GM12878 (cell line): Measurements from ENCODE around the gene FADS1. TPM values are rescaled to one million over a fixed set of nuclear protein-coding genes. Genes with fewer than 3 reads are reported as not detected.
A peak's percentile ranks its signal among the peaks of the same experiment; 100 is the strongest.

ENCODE experiments used
- CTCF ChIP-seq, 3 experiments: IDR thresholded peaks in 2 of 3; conservative IDR thresholded peaks in 1 of 3; 2 replicates each; pipeline ENCODE4 v1.5.1; 2011; ENCODE audit warnings: low read depth in 3 of 3, low read length in 3 of 3, mild to moderate bottlenecking in 3 of 3, control low read depth in 2 of 3, moderate library complexity in 2 of 3, inconsistent platforms in 1 of 3, mixed read lengths in 1 of 3; ENCODE audit not compliant: control insufficient read depth in 2 of 3, insufficient read depth in 1 of 3; ENCODE audit errors: extremely low read depth in 1 of 3
- FOS ChIP-seq: IDR thresholded peaks from 3 replicates; pipeline ENCODE4 v1.6.1; 2011; ENCODE audit warnings: borderline replicate concordance; ENCODE audit not compliant: insufficient read length; ENCODE audit errors: extremely low read depth
- IRF5 ChIP-seq: fragments of 450-650 bp; IDR thresholded peaks from 2 replicates; pipeline ENCODE4 v1.6.1; 2017; ENCODE audit warnings: borderline replicate concordance
- NR2F1 ChIP-seq: fragments of 450-650 bp; conservative IDR thresholded peaks from 2 replicates; pipeline ENCODE4 v1.6.1; 2017; ENCODE audit warnings: mild to moderate bottlenecking
- SMARCA5 ChIP-seq: fragments of 450-650 bp; IDR thresholded peaks from 2 replicates; pipeline ENCODE4 v1.6.1; 2017; ENCODE audit warnings: mild to moderate bottlenecking
- TAF1 ChIP-seq: IDR thresholded peaks from 2 replicates; pipeline ENCODE4 v1.6.1; 2011; ENCODE audit warnings: mild to moderate bottlenecking, low read depth, low read length, borderline replicate concordance
- USF2 ChIP-seq: IDR thresholded peaks from 2 replicates; pipeline ENCODE4 v1.6.1; 2011; ENCODE audit warnings: low read depth, low read length, improper control_type of control experiment, borderline replicate concordance
- YBX1 ChIP-seq: fragments of 450-650 bp; IDR thresholded peaks from 2 replicates; pipeline ENCODE4 v1.6.1; 2016; ENCODE audit warnings: antibody characterized with exemption
- ZBTB11 ChIP-seq: fragments of 450-650 bp; formaldehyde crosslinking; IDR thresholded peaks from 2 replicates; pipeline ENCODE4 v1.5.0; 2022; ENCODE audit warnings: mild to moderate bottlenecking, missing genetic modification characterization
- ZNF592 ChIP-seq: fragments of 450-650 bp; IDR thresholded peaks from 2 replicates; pipeline ENCODE4 v1.6.1; 2017; ENCODE audit warnings: mild to moderate bottlenecking, moderate library complexity
- ZNF622 ChIP-seq: fragments of 450-650 bp; IDR thresholded peaks from 2 replicates; pipeline ENCODE4 v1.6.1; 2017; ENCODE audit warnings: mild to moderate bottlenecking, inconsistent platforms
- polyA plus RNA-seq, 11 experiments: library from polyadenylated mRNA; depleted of rRNA in 4 of 11; unstranded in 6 of 11; stranded (reverse) in 5 of 11; fragments of >200 nt; fragmentation: Nextera tagmentation in 4 of 11; fragmentation: Illumina TruSeq in 1 of 11; extraction: Ambion mirVana in 4 of 11; extraction: Trizol in 1 of 11; gene quantifications; 1 replicate in 1 of 11; 2 replicates in 10 of 11; pipeline versions ENCODE4 v1.2.1 to v1.2.3, GENCODE V29; 2011 to 2016; ENCODE audit warnings: inconsistent platforms in 2 of 11, missing spikeins in 2 of 11, low read depth in 1 of 11
- total RNA-seq, 4 experiments: library from RNA; depleted of rRNA in 3 of 4; stranded (reverse); fragments of >200 nt in 3 of 4; fragmentation: Illumina TruSeq in 1 of 4; extraction: Trizol in 1 of 4; gene quantifications; 2 replicates each; pipeline versions ENCODE4 v1.2.1 to v1.2.3, GENCODE V29; 2013 to 2021
- TF ChIP-seq, protein P1 (sequence below): IDR thresholded peaks from 2 replicates; pipeline ENCODE4 v1.6.1; 2012; ENCODE audit warnings: low read depth, low read length, improper control_type of control experiment
- TF ChIP-seq, protein P2 (sequence below): IDR thresholded peaks from 2 replicates; pipeline ENCODE4 v1.6.1; 2011; ENCODE audit warnings: low read depth, mild to moderate bottlenecking, low read length, moderate library complexity, borderline replicate concordance; ENCODE audit errors: extremely low read depth

FADS1 gene
- total and polyA plus RNA-seq, 10 of the 15 experiments (the other 5 are each of a cell fraction or from before 2014, with no cell fraction given): 8.8 to 73.9 (median 39.0) TPM

DNA sequence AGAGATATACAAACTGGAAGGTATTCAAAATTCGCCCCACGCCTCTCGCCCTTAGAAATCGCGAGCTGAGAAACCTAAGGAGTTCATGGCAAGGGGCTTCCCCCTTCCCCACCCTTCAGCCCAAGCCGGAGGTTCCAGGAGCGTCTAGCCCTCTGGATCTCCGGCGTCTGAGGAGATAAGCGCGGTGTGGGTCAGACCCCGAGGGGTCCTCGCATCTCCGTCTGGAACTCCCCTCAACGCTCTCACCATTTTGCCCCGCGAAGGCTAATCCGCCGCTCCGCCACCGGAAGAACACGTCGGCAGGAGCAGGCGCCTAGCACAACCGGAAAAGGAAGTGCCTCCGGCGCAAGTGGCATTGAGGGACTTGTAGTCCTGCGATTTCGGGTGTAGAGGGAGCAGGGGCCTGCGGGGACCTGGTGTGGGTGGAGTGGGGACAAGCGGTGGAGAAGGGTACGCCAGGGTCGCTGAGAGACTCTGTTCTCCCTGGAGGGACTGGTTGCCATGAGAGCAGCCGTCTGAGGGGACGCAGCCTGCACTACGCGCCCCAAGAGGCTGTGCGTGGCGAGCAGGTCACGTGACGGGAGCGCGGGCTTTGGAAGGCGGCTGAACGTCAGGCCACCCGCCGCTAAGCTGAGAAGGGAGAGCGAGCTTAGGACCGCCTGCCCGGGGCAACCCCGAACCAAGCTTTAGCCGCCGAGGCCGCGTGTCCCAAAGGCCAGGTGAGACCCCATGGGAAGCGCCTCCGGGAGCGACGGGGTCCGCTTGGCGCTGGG, 24.3 kb downstream of the FADS1 start, which contains the start of the genes FEN1 and TMEM258 (continued):
- TF ChIP-seq CTCF (IDR thresholded peaks at IDR 0.05 in 2 of 3, conservative IDR thresholded peaks at IDR 0.05 in 1 of 3; ENCODE audit: control insufficient read depth in 2 of 3, extremely low read depth in 1 of 3, insufficient read depth in 1 of 3, low read depth in 3 of 3, low read length in 3 of 3): no peak
- TF ChIP-seq TAF1: peak; percentile 91
- TF ChIP-seq SMARCA5: peak; percentile 81
- TF ChIP-seq ZNF592: no peak
- TF ChIP-seq YBX1: no peak
- TF ChIP-seq FOS: no peak
- TF ChIP-seq, protein P1, sequence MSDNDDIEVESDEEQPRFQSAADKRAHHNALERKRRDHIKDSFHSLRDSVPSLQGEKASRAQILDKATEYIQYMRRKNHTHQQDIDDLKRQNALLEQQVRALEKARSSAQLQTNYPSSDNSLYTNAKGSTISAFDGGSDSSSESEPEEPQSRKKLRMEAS: peak; percentile 79
- no peak for TF ChIP-seq NR2F1
- no peak for TF ChIP-seq IRF5
- TF ChIP-seq ZNF622: no peak
- TF ChIP-seq ZBTB11 (CRISPR knock-in tag): peak; percentile 61
- TF ChIP-seq USF2: peak; percentile 92
- TF ChIP-seq, protein P2, sequence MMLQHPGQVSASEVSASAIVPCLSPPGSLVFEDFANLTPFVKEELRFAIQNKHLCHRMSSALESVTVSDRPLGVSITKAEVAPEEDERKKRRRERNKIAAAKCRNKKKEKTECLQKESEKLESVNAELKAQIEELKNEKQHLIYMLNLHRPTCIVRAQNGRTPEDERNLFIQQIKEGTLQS: peak; percentile 88; the same call in 1 of the 2 replicates
